WTC11 (cell line): Measurements from ENCODE around the gene RHOH. TPM values are rescaled to one million over a fixed set of nuclear protein-coding genes. Genes with fewer than 3 reads are reported as not detected.
"Not testable (repeated sequence)": the region's sequence is repeated elsewhere in the genome, so short reads cannot be mapped to it uniquely, and the experiment has no call there.

ENCODE experiments used
- ATAC-seq: fragments of 200-7000 bp; cut with Tn5 transposase; 2 replicates; pipeline ENCODE4 v1.10.0; 2021; ENCODE audit warnings: mild to moderate bottlenecking, moderate library complexity
- Bru-seq: library from RNA; stranded (reverse); fragments of 400-500 nt; gene quantifications from one replicate; lab custom pipeline; 2021; lab: Mats Ljungman, UMichigan
- CTCF ChIA-PET: fragments of 300-600 bp; sonication (Branson Sonifier 250); formaldehyde crosslinking; loops from one replicate; lab custom pipeline; 2021; ENCODE audit warnings: antibody characterized with exemption; lab: Charles Lee
- POLR2A ChIA-PET: fragments of 350-600 bp; sonication (Branson Sonifier 250); formaldehyde crosslinking; loops from one replicate; lab custom pipeline; 2021; ENCODE audit warnings: antibody characterized with exemption; lab: Charles Lee
- DNase-seq: peaks from one replicate; pipeline ENCODE4 v3.0.0; 2021; ENCODE audit warnings: low spot score
- H3K27ac Mint-ChIP-seq: 2 replicates; pipeline ENCODE4 v1.8.0; 2021; ENCODE audit warnings: mixed read lengths
- H3K27me3 Mint-ChIP-seq: 2 replicates; pipeline ENCODE4 v1.8.0; 2021; ENCODE audit warnings: low read depth, mild to moderate bottlenecking, moderate library complexity, mixed read lengths
- H3K36me3 Mint-ChIP-seq: 2 replicates; pipeline ENCODE4 v1.8.0; 2021; ENCODE audit warnings: mixed read lengths
- H3K4me1 Mint-ChIP-seq: 2 replicates; pipeline ENCODE4 v1.8.0; 2022; ENCODE audit warnings: mixed read lengths
- H3K4me3 Mint-ChIP-seq: 2 replicates; pipeline ENCODE4 v1.8.0; 2021; ENCODE audit warnings: mild to moderate bottlenecking, moderate library complexity, mixed read lengths
- H3K9me3 Mint-ChIP-seq: 2 replicates; pipeline ENCODE4 v1.8.0; 2021; ENCODE audit warnings: mixed read lengths
- ATF1 ChIP-seq: sonication (generic); formaldehyde crosslinking; IDR thresholded peaks from 2 replicates; pipeline ENCODE4 v1.8.1; 2023; ENCODE audit warnings: mild to moderate bottlenecking, moderate library complexity, missing genetic modification reagents
- ETV6 ChIP-seq: sonication (generic); formaldehyde crosslinking; IDR thresholded peaks from 2 replicates; pipeline ENCODE4 v1.8.1; 2022; ENCODE audit warnings: mild to moderate bottlenecking, missing genetic modification reagents
- FOXK1 ChIP-seq: sonication (generic); formaldehyde crosslinking; IDR thresholded peaks from 2 replicates; pipeline ENCODE4 v1.8.0; 2022; ENCODE audit warnings: mild to moderate bottlenecking, moderate library complexity, missing genetic modification reagents
- GTF2I ChIP-seq: fragments of 250-450 bp; sonication (Bioruptor Pico); conservative IDR thresholded peaks from 2 replicates; pipeline ENCODE4 v1.4.0; 2021; ENCODE audit warnings: mild to moderate bottlenecking
- ZBTB21 ChIP-seq: sonication (generic); formaldehyde crosslinking; IDR thresholded peaks from 2 replicates; pipeline ENCODE4 v1.8.1; 2023; ENCODE audit warnings: mild to moderate bottlenecking, missing genetic modification reagents, borderline replicate concordance
- ZNF423 ChIP-seq: fragments of 250-450 bp; sonication (Bioruptor Pico); IDR thresholded peaks from 2 replicates; pipeline ENCODE4 v2.1.2; 2022; ENCODE audit warnings: mild to moderate bottlenecking, moderate library complexity
- long read RNA-seq, 3 experiments: library from RNA in 1 of 3; library from capped mRNA in 1 of 3; library from polyadenylated mRNA in 1 of 3; unstranded in 2 of 3; stranded (forward) in 1 of 3; transcript quantifications; one replicate each; pipeline ENCODE4 v2.0.0, GENCODE V29; 2021
- total RNA-seq: library from RNA; stranded (reverse); gene quantifications from 3 replicates; pipeline ENCODE4 v1.2.3, GENCODE V29; 2021
- TF ChIP-seq, protein P1 (sequence below): sonication (generic); formaldehyde crosslinking; IDR thresholded peaks from 2 replicates; pipeline ENCODE4 v1.8.0; 2022; ENCODE audit warnings: mild to moderate bottlenecking, missing genetic modification reagents
- TF ChIP-seq, protein P2 (sequence below): sonication (generic); formaldehyde crosslinking; IDR thresholded peaks from 2 replicates; pipeline ENCODE4 v1.8.0; 2022; ENCODE audit warnings: mild to moderate bottlenecking, missing genetic modification reagents
- TF ChIP-seq, protein P3 (sequence below): sonication (generic); formaldehyde crosslinking; IDR thresholded peaks from 2 replicates; pipeline ENCODE4 v1.8.0; 2022; ENCODE audit warnings: mild to moderate bottlenecking, missing genetic modification reagents
- TF ChIP-seq, protein P4 (sequence below): sonication (generic); formaldehyde crosslinking; IDR thresholded peaks from 2 replicates; pipeline ENCODE4 v1.8.0; 2022; ENCODE audit warnings: mild to moderate bottlenecking, missing genetic modification reagents
- TF ChIP-seq, protein P5 (sequence below): fragments of 200-600 bp; IDR thresholded peaks from 2 replicates; pipeline ENCODE4 v1.8.0; 2022; ENCODE audit warnings: antibody characterized with exemption
- TF ChIP-seq, protein P6 (sequence below): sonication (generic); formaldehyde crosslinking; IDR thresholded peaks from 2 replicates; pipeline ENCODE4 v1.8.1; 2023; ENCODE audit warnings: mild to moderate bottlenecking, missing genetic modification reagents, moderate library complexity
- TF ChIP-seq, protein P7 (sequence below): sonication (generic); formaldehyde crosslinking; IDR thresholded peaks from 2 replicates; pipeline ENCODE4 v1.8.0; 2023; ENCODE audit warnings: missing genetic modification reagents

RHOH gene, protein sequence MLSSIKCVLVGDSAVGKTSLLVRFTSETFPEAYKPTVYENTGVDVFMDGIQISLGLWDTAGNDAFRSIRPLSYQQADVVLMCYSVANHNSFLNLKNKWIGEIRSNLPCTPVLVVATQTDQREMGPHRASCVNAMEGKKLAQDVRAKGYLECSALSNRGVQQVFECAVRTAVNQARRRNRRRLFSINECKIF
- 3.9 to 8.7 TPM (median 7.4 TPM) in 3 replicates for total RNA-seq
- Bru-seq, nascent RNA: percentile 45 among the genes with signal in this experiment
- long read RNA-seq, experiment 1, full-length matches to known transcripts: 16 of 17 reads
- long read RNA-seq, experiment 1, partial matches to known transcripts: 0 of 17 reads
- long read RNA-seq, experiment 1, other reads (novel, unspliced or antisense): 1 of 17 reads
- long read RNA-seq, experiment 2, full-length matches to known transcripts: 5 of 8 reads
- long read RNA-seq, experiment 2, partial matches to known transcripts: 0 of 8 reads
- long read RNA-seq, experiment 2, other reads (novel, unspliced or antisense): 3 of 8 reads
- long read RNA-seq, experiment 3, full-length matches to known transcripts: 18 of 18 reads
- long read RNA-seq, experiment 3, partial matches to known transcripts: 0 of 18 reads
- long read RNA-seq, experiment 3, other reads (novel, unspliced or antisense): 0 of 18 reads

DNA sequence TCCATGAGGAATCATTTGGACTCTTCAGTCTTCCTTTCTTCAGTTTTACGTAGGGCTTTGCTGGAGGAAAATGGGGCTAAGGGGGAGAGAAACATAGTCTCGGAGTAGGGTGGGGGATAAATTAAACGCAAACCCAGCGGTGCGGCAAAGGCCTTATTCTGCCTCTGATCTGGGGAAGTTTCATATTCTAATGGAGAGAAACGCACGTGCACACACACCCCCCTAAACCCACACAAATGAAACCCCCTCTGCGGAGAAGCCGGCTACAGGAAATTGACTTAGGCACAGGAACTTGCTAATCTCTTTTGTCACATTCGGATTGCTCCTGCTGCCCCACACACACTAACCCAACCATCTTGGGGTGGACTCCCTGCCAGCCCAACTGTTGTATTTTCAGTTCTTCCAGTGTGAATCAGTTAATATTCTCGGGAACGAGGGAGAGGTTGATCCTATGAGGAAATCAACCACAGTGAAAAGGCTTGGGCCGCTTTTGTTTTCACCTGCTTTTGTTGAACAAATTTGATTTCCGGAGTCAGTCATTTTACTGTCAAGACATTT lies at the start of gene RHOH:
Gene RHOH (plus strand): TSS at position 308 of the 558 bp plus-strand sequence. CDS start 46,356 bp downstream, outside the sequence.
- H3K27me3 Mint-ChIP-seq: no peaks in the 10 kb centered on the region
- H3K36me3 Mint-ChIP-seq: no peaks in the 10 kb centered on the region
- peak within 1 kb of the TSS; percentile 99 for H3K27ac Mint-ChIP-seq
- ATAC-seq (peak; percentile 55), DNase-seq (no peak)
- ChIA-PET CTCF (interaction anchor here (1.0 to 2.2 kb wide), 2 partner anchors 8 to 121 kb away, joined by 4 to 5 read pairs; no protein-coding TSS in a partner anchor), POLR2A (no interaction called here)
- TF ChIP-seq, protein P1, sequence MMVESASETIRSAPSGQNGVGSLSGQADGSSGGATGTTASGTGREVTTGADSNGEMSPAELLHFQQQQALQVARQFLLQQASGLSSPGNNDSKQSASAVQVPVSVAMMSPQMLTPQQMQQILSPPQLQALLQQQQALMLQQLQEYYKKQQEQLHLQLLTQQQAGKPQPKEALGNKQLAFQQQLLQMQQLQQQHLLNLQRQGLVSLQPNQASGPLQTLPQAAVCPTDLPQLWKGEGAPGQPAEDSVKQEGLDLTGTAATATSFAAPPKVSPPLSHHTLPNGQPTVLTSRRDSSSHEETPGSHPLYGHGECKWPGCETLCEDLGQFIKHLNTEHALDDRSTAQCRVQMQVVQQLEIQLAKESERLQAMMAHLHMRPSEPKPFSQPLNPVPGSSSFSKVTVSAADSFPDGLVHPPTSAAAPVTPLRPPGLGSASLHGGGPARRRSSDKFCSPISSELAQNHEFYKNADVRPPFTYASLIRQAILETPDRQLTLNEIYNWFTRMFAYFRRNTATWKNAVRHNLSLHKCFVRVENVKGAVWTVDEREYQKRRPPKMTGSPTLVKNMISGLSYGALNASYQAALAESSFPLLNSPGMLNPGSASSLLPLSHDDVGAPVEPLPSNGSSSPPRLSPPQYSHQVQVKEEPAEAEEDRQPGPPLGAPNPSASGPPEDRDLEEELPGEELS: peak; percentile 40; the same call in 1 of the 2 replicates
- TF ChIP-seq, protein P2, sequence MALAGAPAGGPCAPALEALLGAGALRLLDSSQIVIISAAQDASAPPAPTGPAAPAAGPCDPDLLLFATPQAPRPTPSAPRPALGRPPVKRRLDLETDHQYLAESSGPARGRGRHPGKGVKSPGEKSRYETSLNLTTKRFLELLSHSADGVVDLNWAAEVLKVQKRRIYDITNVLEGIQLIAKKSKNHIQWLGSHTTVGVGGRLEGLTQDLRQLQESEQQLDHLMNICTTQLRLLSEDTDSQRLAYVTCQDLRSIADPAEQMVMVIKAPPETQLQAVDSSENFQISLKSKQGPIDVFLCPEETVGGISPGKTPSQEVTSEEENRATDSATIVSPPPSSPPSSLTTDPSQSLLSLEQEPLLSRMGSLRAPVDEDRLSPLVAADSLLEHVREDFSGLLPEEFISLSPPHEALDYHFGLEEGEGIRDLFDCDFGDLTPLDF (CRISPR knock-in tag): no peak
- TF ChIP-seq, protein P3, sequence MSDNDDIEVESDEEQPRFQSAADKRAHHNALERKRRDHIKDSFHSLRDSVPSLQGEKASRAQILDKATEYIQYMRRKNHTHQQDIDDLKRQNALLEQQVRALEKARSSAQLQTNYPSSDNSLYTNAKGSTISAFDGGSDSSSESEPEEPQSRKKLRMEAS (CRISPR knock-in tag): peak; percentile 58; the same call in 1 of the 2 replicates
- TF ChIP-seq ETV6 (CRISPR knock-in tag) (peak; percentile 80), ZBTB21 (CRISPR knock-in tag) (no peak)
- peak within 1 kb of the TSS; percentile 60 for H3K4me3 Mint-ChIP-seq
- H3K4me1 Mint-ChIP-seq: peaks cover 83% of the 10 kb centered on the region
- H3K9me3 Mint-ChIP-seq: no peaks in the 10 kb centered on the region; the same call in 1 of the 2 replicates

DNA sequence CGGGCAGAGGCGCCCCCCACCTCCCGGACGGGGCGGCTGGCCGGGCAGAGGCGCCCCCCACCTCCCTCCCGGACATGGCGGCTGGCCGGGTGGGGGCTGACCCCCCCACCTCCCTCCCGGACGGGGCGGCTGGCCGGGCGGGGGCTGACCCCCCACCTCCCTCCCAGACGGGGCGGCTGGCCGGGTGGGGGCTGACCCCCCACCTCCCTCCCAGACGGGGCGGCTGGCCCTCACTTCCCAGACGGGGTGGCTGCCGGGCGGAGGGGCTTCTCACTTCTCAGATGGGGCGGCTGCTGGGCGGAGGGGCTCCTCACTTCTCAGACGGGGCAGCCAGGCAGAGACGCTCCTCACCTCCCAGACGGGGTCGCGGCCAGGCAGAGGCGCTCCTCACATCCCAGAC lies 49.3 kb upstream of the RHOH start:
- H3K4me3 Mint-ChIP-seq, H3K27me3 Mint-ChIP-seq, ATAC-seq, H3K4me1 Mint-ChIP-seq, POLR2A ChIA-PET, CTCF ChIA-PET, DNase-seq, H3K27ac Mint-ChIP-seq: not testable (repeated sequence)
- Mint-ChIP-seq H3K36me3 (peaks cover 74% of the 10 kb centered on the region), H3K9me3 (peaks cover 30% of the 10 kb centered on the region)

DNA sequence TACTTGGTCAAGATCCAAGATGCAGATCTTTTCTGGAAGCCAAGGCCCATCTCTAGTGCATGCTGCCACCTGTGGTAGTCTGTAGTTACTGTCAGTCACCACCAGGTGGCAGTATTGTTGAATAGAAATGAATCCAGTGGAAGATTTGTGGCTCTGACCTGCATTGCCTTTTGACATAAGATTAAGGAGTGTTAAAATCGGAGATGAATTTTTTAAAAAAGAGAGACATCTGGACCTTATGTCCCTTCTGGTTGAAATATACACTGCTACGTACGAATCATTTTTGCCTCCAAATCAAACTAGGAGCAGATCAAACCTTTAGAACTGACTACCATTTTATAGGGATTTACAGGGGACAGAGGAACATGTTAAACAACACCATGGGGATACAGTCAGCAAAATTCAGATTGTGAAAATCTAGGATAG lies 46.9 kb upstream of the RHOH start:
- DNase-seq: peak; percentile 61
- H3K9me3 Mint-ChIP-seq: peaks cover 28% of the 10 kb centered on the region
- H3K27me3 Mint-ChIP-seq: no peaks in the 10 kb centered on the region
- H3K27ac Mint-ChIP-seq: no peak overlapping the region
- H3K4me1 Mint-ChIP-seq: no peaks in the 10 kb centered on the region
- ChIA-PET CTCF (interaction anchor here (0.7 to 1.6 kb wide), 12 partner anchors 20 to 1956 kb away, joined by 3 to 8 read pairs (median 4); partner anchors contain the start of gene N4BP2), POLR2A (no interaction called here)
- H3K36me3 Mint-ChIP-seq: peaks cover 60% of the 10 kb centered on the region
- TF ChIP-seq, protein P4, sequence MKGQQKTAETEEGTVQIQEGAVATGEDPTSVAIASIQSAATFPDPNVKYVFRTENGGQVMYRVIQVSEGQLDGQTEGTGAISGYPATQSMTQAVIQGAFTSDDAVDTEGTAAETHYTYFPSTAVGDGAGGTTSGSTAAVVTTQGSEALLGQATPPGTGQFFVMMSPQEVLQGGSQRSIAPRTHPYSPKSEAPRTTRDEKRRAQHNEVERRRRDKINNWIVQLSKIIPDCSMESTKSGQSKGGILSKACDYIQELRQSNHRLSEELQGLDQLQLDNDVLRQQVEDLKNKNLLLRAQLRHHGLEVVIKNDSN: no peak
- TF ChIP-seq GTF2I (CRISPR knock-in tag): no peak
- TF ChIP-seq, protein P5, sequence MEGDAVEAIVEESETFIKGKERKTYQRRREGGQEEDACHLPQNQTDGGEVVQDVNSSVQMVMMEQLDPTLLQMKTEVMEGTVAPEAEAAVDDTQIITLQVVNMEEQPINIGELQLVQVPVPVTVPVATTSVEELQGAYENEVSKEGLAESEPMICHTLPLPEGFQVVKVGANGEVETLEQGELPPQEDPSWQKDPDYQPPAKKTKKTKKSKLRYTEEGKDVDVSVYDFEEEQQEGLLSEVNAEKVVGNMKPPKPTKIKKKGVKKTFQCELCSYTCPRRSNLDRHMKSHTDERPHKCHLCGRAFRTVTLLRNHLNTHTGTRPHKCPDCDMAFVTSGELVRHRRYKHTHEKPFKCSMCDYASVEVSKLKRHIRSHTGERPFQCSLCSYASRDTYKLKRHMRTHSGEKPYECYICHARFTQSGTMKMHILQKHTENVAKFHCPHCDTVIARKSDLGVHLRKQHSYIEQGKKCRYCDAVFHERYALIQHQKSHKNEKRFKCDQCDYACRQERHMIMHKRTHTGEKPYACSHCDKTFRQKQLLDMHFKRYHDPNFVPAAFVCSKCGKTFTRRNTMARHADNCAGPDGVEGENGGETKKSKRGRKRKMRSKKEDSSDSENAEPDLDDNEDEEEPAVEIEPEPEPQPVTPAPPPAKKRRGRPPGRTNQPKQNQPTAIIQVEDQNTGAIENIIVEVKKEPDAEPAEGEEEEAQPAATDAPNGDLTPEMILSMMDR: peak; percentile 82
- TF ChIP-seq, protein P6, sequence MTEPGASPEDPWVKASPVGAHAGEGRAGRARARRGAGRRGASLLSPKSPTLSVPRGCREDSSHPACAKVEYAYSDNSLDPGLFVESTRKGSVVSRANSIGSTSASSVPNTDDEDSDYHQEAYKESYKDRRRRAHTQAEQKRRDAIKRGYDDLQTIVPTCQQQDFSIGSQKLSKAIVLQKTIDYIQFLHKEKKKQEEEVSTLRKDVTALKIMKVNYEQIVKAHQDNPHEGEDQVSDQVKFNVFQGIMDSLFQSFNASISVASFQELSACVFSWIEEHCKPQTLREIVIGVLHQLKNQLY: no peak
- TF ChIP-seq FOXK1: no peak
- TF ChIP-seq, protein P7, sequence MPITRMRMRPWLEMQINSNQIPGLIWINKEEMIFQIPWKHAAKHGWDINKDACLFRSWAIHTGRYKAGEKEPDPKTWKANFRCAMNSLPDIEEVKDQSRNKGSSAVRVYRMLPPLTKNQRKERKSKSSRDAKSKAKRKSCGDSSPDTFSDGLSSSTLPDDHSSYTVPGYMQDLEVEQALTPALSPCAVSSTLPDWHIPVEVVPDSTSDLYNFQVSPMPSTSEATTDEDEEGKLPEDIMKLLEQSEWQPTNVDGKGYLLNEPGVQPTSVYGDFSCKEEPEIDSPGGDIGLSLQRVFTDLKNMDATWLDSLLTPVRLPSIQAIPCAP (CRISPR knock-in tag): no peak
- no peak for TF ChIP-seq ATF1 (CRISPR knock-in tag)
- no peak for TF ChIP-seq ZNF423 (CRISPR knock-in tag)
- H3K4me3 Mint-ChIP-seq: no peak overlapping the region
- peak; percentile 86 for ATAC-seq
